Liver (tissue), 9 donors: ENCODE results near the gene PEX5L. TPM values are rescaled to one million over a fixed set of nuclear protein-coding genes. Genes with fewer than 3 reads are reported as not detected.

Source experiments
- DNase-seq: peaks from one replicate; pipeline ENCODE4 v3.0.0-alpha.2; 2017; ENCODE audit warnings: low spot score
- H3K27ac ChIP-seq, 2 donors: one replicate each; pipeline ENCODE4 v1.7.0; 2013; ENCODE audit warnings: inconsistent platforms in 2 of 2, low read length in 2 of 2, control low read depth in 1 of 2, low read depth in 1 of 2, mild to moderate bottlenecking in 1 of 2
- H3K27me3 ChIP-seq, 4 donors: one replicate each; pipeline versions ENCODE4 v1.6.1 to v1.7.0; 2013; ENCODE audit warnings: low read length in 3 of 4, inconsistent platforms in 1 of 4, mild to moderate bottlenecking in 1 of 4, moderate library complexity in 1 of 4; ENCODE audit not compliant: control insufficient read depth in 4 of 4, insufficient read depth in 4 of 4
- H3K36me3 ChIP-seq, 4 donors: one replicate each; pipeline versions ENCODE4 v1.6.1 to v1.7.0; 2013; ENCODE audit warnings: low read length in 3 of 4, mild to moderate bottlenecking in 3 of 4, low read depth in 1 of 4, moderate library complexity in 1 of 4; ENCODE audit not compliant: control insufficient read depth in 4 of 4, insufficient read depth in 3 of 4
- H3K4me1 ChIP-seq, 4 donors: one replicate each; pipeline versions ENCODE4 v1.6.1 to v1.7.0; 2013; ENCODE audit warnings: low read length in 3 of 4, mild to moderate bottlenecking in 3 of 4, moderate library complexity in 1 of 4; ENCODE audit not compliant: control insufficient read depth in 4 of 4, insufficient read depth in 4 of 4
- H3K4me3 ChIP-seq, 3 donors: one replicate each; pipeline versions ENCODE4 v1.6.1 to v1.7.0; 2013; ENCODE audit warnings: low read length in 3 of 3, control low read depth in 1 of 3, low read depth in 1 of 3, mild to moderate bottlenecking in 1 of 3
- H3K9ac ChIP-seq, 2 donors: one replicate each; pipeline ENCODE4 v1.7.0; 2013; ENCODE audit warnings: low read length in 2 of 2, mild to moderate bottlenecking in 2 of 2, moderate library complexity in 2 of 2, control low read depth in 1 of 2, low read depth in 1 of 2
- H3K9me3 ChIP-seq, 4 donors: one replicate each; pipeline versions ENCODE4 v1.6.1 to v1.7.0; 2013; ENCODE audit warnings: low read length in 3 of 4; ENCODE audit not compliant: control insufficient read depth in 4 of 4
- ATF3 ChIP-seq: IDR thresholded peaks from 2 replicates; pipeline ENCODE4 v1.6.1; 2016; ENCODE audit warnings: antibody characterized with exemption
- CTCF ChIP-seq: fragments of 150-350 bp; IDR thresholded peaks from 2 replicates; pipeline ENCODE4 v1.5.1; 2017; ENCODE audit warnings: improper control_type of control experiment, low read depth, low read length; ENCODE audit not compliant: missing input control
- EGR1 ChIP-seq, 2 donors: IDR thresholded peaks; 2 replicates each; pipeline ENCODE4 v1.6.1; 2016 to 2018; ENCODE audit warnings: antibody characterized with exemption in 2 of 2, low read depth in 2 of 2
- FOXA2 ChIP-seq: IDR thresholded peaks from 2 replicates; pipeline ENCODE4 v1.6.1; 2016; ENCODE audit warnings: antibody characterized with exemption
- HNF4G ChIP-seq: IDR thresholded peaks from 2 replicates; pipeline ENCODE4 v1.6.1; 2016; ENCODE audit warnings: antibody characterized with exemption
- JUND ChIP-seq, 2 donors: IDR thresholded peaks; 2 replicates each; pipeline ENCODE4 v1.6.1; 2016; ENCODE audit warnings: antibody characterized with exemption in 2 of 2
- NR2F2 ChIP-seq: IDR thresholded peaks from 2 replicates; pipeline ENCODE4 v1.6.1; 2016; ENCODE audit warnings: antibody characterized with exemption
- RAD21 ChIP-seq, 2 donors: IDR thresholded peaks; 2 replicates each; pipeline ENCODE4 v1.6.1; 2016; ENCODE audit warnings: antibody characterized with exemption in 2 of 2, mild to moderate bottlenecking in 2 of 2
- REST ChIP-seq: IDR thresholded peaks from 2 replicates; pipeline ENCODE4 v1.6.1; 2016; ENCODE audit warnings: antibody characterized with exemption, mild to moderate bottlenecking
- RXRA ChIP-seq, 2 donors: IDR thresholded peaks; 2 replicates each; pipeline ENCODE4 v1.6.1; 2017 to 2018; ENCODE audit warnings: antibody characterized with exemption in 2 of 2, mild to moderate bottlenecking in 1 of 2
- SP1 ChIP-seq: IDR thresholded peaks from 2 replicates; pipeline ENCODE4 v1.6.1; 2018; ENCODE audit warnings: antibody characterized with exemption, mild to moderate bottlenecking
- TAF1 ChIP-seq: conservative IDR thresholded peaks from 2 replicates; pipeline ENCODE4 v1.6.1; 2016; ENCODE audit warnings: antibody characterized with exemption, mild to moderate bottlenecking
- YY1 ChIP-seq: IDR thresholded peaks from 2 replicates; pipeline ENCODE4 v1.6.1; 2016; ENCODE audit warnings: antibody characterized with exemption, mild to moderate bottlenecking
- ZBTB33 ChIP-seq: IDR thresholded peaks from 2 replicates; pipeline ENCODE4 v1.6.1; 2016; ENCODE audit warnings: antibody characterized with exemption
- WGBS: extraction: QIAGEN DNeasy Blood & Tissue Kit; methylation state at CpG from one replicate; pipeline ENCODE4 v1.1.7; 2013; 5-methylcytosine and 5-hydroxymethylcytosine counted together
- polyA plus RNA-seq, 2 donors: library from polyadenylated mRNA; stranded (reverse) in 1 of 2; unstranded in 1 of 2; fragments of 200-250 nt in 1 of 2; fragments of >200 nt in 1 of 2; fragmentation: Nextera tagmentation in 1 of 2; extraction: Ambion mirVana in 1 of 2; gene quantifications; one replicate each; pipeline versions ENCODE4 v1.2.1 to v1.2.3, GENCODE V29; 2013 to 2015
- total RNA-seq, 2 donors: library from RNA; depleted of rRNA; stranded (reverse); fragments of >200 nt; gene quantifications; one replicate each; pipeline ENCODE4 v1.2.3, GENCODE V29; 2014
- TF ChIP-seq, protein P1 (sequence below): IDR thresholded peaks from 2 replicates; pipeline ENCODE4 v1.6.1; 2016; ENCODE audit warnings: antibody characterized with exemption
- donor health status: healthy.
- donor health status: healthy.
- donor health status: healthy.
- donor health status: healthy.
- donor health status: healthy.

PEX5L gene
- total and polyA plus RNA-seq, 4 donors = 0.03 TPM; not detected in 3

DNA sequence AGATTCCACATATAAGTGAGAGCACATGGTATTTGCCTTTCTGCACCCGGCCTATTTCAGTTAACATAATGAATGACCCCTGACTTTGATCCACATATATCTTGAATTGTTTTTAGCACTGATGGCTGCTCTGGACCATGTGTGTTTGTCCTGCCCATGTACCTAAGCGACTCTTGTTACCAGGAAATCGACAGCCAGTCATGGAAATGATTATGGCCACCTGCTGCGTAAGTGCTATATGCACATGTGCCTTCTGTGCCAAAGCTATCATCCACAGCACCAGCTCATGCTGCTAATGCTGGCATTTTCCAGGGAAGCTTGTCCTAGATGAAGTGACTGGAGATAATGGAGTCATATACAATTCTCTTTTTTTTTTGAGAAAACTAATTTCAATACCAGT is 103.7 kb downstream of the PEX5L start (continued):
- TF ChIP-seq JUND (IDR thresholded peaks at IDR 0.05) = no peak

- Histone ChIP-seq H3K36me3 (no peaks in the 10 kb centered on the region), H3K27me3 (peaks cover 0 to 3% (median 0%) of the 10 kb centered on the region in 4 donors), H3K4me1 (no peaks in the 10 kb centered on the region), H3K27ac (no peak overlapping the region), H3K9me3 (peaks cover 0 to 2% (median 0%) of the 10 kb centered on the region in 4 donors), H3K9ac (no peak overlapping the region), H3K4me3 (no peak overlapping the region)
- WGBS = 84% methylated on average over 1 of the region's 1 CpG
- no peak for TF ChIP-seq JUND (IDR thresholded peaks at IDR 0.05)
- no peak for TF ChIP-seq YY1
- no peak for TF ChIP-seq EGR1 (IDR thresholded peaks at IDR 0.05; ENCODE audit: low read depth in 2 of 2)
- TF ChIP-seq CTCF = no peak
- no peak for TF ChIP-seq FOXA2
- no peak for TF ChIP-seq RAD21 (IDR thresholded peaks at IDR 0.05)
- no peak for TF ChIP-seq ATF3
- TF ChIP-seq SP1 = no peak
- no peak for TF ChIP-seq RXRA (IDR thresholded peaks at IDR 0.05)
- TF ChIP-seq, protein P1, sequence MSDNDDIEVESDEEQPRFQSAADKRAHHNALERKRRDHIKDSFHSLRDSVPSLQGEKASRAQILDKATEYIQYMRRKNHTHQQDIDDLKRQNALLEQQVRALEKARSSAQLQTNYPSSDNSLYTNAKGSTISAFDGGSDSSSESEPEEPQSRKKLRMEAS = no peak
- no peak for TF ChIP-seq HNF4G
- no peak for TF ChIP-seq ZBTB33
- TF ChIP-seq NR2F2 = no peak
- no peak for TF ChIP-seq REST
- no peak for TF ChIP-seq TAF1
- no peak for DNase-seq
Measured at GRCh38 chr3:179932674-179933073, 104.1 kb downstream of the PEX5L start.
